HEK293T (cell line): ENCODE results near the gene GRIK1.

ENCODE experiments used
- BHLHE40 ChIP-seq: fragments of 450-650 bp; IDR thresholded peaks from 2 replicates; pipeline ENCODE4 v1.6.1; 2016; ENCODE audit warnings: mild to moderate bottlenecking, moderate library complexity, borderline replicate concordance
- CTBP1 ChIP-seq: fragments of 450-650 bp; IDR thresholded peaks from 2 replicates; pipeline ENCODE4 v1.6.1; 2016; ENCODE audit warnings: borderline replicate concordance
- ELF4 ChIP-seq: fragments of 450-650 bp; IDR thresholded peaks from 2 replicates; pipeline ENCODE4 v1.6.1; 2017; ENCODE audit warnings: antibody characterized with exemption
- FOXK2 ChIP-seq: fragments of 450-650 bp; IDR thresholded peaks from 2 replicates; pipeline ENCODE4 v1.6.1; 2016; ENCODE audit warnings: mild to moderate bottlenecking
- FOXM1 ChIP-seq: fragments of 450-650 bp; IDR thresholded peaks from 2 replicates; pipeline ENCODE4 v1.6.1; 2017; ENCODE audit warnings: mild to moderate bottlenecking, borderline replicate concordance
- HDGF ChIP-seq: fragments of 450-650 bp; IDR thresholded peaks from 2 replicates; pipeline ENCODE4 v1.6.1; 2017; ENCODE audit warnings: antibody characterized with exemption, borderline replicate concordance
- L3MBTL2 ChIP-seq: fragments of 450-650 bp; conservative IDR thresholded peaks from 2 replicates; pipeline ENCODE4 v1.6.1; 2016; ENCODE audit warnings: mild to moderate bottlenecking
- NFRKB ChIP-seq: fragments of 450-650 bp; IDR thresholded peaks from 2 replicates; pipeline ENCODE4 v1.6.1; 2016; ENCODE audit warnings: mild to moderate bottlenecking, moderate library complexity
- PKNOX1 ChIP-seq: fragments of 450-650 bp; IDR thresholded peaks from 2 replicates; pipeline ENCODE4 v1.6.1; 2016
- SP1 ChIP-seq: fragments of 450-650 bp; IDR thresholded peaks from 2 replicates; pipeline ENCODE4 v1.6.1; 2017
- SUZ12 ChIP-seq: fragments of 450-650 bp; IDR thresholded peaks from 2 replicates; pipeline ENCODE4 v1.6.1; 2016; ENCODE audit warnings: mild to moderate bottlenecking

- TF ChIP-seq PKNOX1, result no peak
- no peak for TF ChIP-seq L3MBTL2
- TF ChIP-seq ELF4, result no peak
- TF ChIP-seq NFRKB, result no peak
- TF ChIP-seq BHLHE40, result no peak
- TF ChIP-seq HDGF, result no peak
- TF ChIP-seq CTBP1, result no peak
- no peak for TF ChIP-seq SUZ12
- no peak for TF ChIP-seq SP1
- TF ChIP-seq FOXM1, result no peak
- no peak for TF ChIP-seq FOXK2
These were observed 198.0 kb downstream of the GRIK1 start for GRCh38 chr21:29741761-29742160.
